ENCODE data around the gene ACACB. TPM values are rescaled to one million over a fixed set of nuclear protein-coding genes. Genes with fewer than 3 reads are reported as not detected.

Gene ACACB
- total and polyA plus RNA-seq, 2 experiments from 2014 or later: 6.2 to 15.4 TPM

DNA sequence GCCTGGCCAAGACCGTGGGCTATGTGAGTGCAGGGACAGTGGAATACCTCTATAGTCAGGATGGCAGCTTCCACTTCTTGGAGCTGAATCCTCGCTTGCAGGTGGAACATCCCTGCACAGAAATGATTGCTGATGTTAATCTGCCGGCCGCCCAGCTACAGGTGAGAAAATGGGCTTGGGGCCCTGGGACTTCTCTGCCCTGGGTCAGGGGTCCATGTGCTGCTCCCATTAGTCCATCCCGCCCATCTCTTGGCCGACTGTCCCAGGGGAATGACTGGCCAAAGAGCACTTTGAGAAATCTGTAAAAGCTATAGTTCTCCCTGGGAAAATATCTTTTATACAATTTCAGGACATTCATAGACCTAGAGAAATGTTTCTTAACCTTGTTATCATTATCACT lies 63.5 kb downstream of the ACACB start:
- Histone ChIP-seq H3K36me3 (ENCODE audit: insufficient read depth) (no peaks in the 10 kb centered on the region; the same call in 1 of the 2 replicates), H2AFZ (no peak overlapping the region), H3K4me3 (no peak overlapping the region), H3K27me3 (ENCODE audit: insufficient read depth) (no peaks in the 10 kb centered on the region), H3K27ac (ENCODE audit: low read depth) (no peak overlapping the region), H3K79me2 (replicated peaks; ENCODE audit: insufficient read depth) (no peaks in the 10 kb centered on the region), H4K20me1 (replicated peaks; ENCODE audit: insufficient read depth) (0 out of 2 replicates have a peak, but pooled peaks cover under 1% of the 10 kb centered on the region), H3K4me1 (ENCODE audit: insufficient read depth) (no peaks in the 10 kb centered on the region), H3F3A (replicated peaks; ENCODE audit: low read depth) (no peaks in the 10 kb centered on the region), H3K9me2 (ENCODE audit: insufficient read depth) (no peaks in the 10 kb centered on the region), H3K4me2 (no peak overlapping the region)
- peaks cover 3% of the 10 kb centered on the region for H3K27me3 Mint-ChIP-seq (ENCODE audit: insufficient read depth, low read depth, poor library complexity)
- TF ChIP-seq NANOG (IDR thresholded peaks at IDR 0.05; ENCODE audit: borderline replicate concordance) (no peak), ZNF331 (CRISPR knock-in tag; IDR thresholded peaks at IDR 0.05; ENCODE audit: low read depth) (no peak), ZNF114 (CRISPR knock-in tag; IDR thresholded peaks at IDR 0.05) (no peak), EZH2phosphoT487 (IDR thresholded peaks at IDR 0.05; ENCODE audit: unreplicated experiment) (no peak), STAT1 (IDR thresholded peaks at IDR 0.05; ENCODE audit: unreplicated experiment) (no peak), CREB1 (CRISPR knock-in tag; IDR thresholded peaks at IDR 0.05; ENCODE audit: low read depth) (no peak), POLR2AphosphoS5 (IDR thresholded peaks at IDR 0.05; ENCODE audit: low read depth) (no peak), EZH2 (IDR thresholded peaks at IDR 0.05; ENCODE audit: low read depth, unreplicated experiment) (no peak)
- TF ChIP-seq, protein P1, sequence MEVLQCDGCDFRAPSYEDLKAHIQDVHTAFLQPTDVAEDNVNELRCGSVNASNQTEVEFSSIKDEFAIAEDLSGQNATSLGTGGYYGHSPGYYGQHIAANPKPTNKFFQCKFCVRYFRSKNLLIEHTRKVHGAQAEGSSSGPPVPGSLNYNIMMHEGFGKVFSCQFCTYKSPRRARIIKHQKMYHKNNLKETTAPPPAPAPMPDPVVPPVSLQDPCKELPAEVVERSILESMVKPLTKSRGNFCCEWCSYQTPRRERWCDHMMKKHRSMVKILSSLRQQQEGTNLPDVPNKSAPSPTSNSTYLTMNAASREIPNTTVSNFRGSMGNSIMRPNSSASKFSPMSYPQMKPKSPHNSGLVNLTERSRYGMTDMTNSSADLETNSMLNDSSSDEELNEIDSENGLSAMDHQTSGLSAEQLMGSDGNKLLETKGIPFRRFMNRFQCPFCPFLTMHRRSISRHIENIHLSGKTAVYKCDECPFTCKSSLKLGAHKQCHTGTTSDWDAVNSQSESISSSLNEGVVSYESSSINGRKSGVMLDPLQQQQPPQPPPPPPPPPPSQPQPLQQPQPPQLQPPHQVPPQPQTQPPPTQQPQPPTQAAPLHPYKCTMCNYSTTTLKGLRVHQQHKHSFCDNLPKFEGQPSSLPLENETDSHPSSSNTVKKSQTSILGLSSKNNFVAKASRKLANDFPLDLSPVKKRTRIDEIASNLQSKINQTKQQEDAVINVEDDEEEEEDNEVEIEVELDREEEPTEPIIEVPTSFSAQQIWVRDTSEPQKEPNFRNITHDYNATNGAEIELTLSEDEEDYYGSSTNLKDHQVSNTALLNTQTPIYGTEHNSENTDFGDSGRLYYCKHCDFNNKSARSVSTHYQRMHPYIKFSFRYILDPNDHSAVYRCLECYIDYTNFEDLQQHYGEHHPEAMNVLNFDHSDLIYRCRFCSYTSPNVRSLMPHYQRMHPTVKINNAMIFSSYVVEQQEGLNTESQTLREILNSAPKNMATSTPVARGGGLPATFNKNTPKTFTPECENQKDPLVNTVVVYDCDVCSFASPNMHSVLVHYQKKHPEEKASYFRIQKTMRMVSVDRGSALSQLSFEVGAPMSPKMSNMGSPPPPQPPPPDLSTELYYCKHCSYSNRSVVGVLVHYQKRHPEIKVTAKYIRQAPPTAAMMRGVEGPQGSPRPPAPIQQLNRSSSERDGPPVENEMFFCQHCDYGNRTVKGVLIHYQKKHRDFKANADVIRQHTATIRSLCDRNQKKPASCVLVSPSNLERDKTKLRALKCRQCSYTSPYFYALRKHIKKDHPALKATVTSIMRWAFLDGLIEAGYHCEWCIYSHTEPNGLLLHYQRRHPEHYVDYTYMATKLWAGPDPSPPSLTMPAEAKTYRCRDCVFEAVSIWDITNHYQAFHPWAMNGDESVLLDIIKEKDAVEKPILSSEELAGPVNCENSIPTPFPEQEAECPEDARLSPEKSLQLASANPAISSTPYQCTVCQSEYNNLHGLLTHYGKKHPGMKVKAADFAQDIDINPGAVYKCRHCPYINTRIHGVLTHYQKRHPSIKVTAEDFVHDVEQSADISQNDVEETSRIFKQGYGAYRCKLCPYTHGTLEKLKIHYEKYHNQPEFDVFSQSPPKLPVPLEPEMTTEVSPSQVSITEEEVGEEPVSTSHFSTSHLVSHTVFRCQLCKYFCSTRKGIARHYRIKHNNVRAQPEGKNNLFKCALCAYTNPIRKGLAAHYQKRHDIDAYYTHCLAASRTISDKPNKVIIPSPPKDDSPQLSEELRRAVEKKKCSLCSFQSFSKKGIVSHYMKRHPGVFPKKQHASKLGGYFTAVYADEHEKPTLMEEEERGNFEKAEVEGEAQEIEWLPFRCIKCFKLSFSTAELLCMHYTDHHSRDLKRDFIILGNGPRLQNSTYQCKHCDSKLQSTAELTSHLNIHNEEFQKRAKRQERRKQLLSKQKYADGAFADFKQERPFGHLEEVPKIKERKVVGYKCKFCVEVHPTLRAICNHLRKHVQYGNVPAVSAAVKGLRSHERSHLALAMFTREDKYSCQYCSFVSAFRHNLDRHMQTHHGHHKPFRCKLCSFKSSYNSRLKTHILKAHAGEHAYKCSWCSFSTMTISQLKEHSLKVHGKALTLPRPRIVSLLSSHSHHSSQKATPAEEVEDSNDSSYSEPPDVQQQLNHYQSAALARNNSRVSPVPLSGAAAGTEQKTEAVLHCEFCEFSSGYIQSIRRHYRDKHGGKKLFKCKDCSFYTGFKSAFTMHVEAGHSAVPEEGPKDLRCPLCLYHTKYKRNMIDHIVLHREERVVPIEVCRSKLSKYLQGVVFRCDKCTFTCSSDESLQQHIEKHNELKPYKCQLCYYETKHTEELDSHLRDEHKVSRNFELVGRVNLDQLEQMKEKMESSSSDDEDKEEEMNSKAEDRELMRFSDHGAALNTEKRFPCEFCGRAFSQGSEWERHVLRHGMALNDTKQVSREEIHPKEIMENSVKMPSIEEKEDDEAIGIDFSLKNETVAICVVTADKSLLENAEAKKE (CRISPR knock-in tag; IDR thresholded peaks at IDR 0.05): no peak
- TF ChIP-seq, protein P2, sequence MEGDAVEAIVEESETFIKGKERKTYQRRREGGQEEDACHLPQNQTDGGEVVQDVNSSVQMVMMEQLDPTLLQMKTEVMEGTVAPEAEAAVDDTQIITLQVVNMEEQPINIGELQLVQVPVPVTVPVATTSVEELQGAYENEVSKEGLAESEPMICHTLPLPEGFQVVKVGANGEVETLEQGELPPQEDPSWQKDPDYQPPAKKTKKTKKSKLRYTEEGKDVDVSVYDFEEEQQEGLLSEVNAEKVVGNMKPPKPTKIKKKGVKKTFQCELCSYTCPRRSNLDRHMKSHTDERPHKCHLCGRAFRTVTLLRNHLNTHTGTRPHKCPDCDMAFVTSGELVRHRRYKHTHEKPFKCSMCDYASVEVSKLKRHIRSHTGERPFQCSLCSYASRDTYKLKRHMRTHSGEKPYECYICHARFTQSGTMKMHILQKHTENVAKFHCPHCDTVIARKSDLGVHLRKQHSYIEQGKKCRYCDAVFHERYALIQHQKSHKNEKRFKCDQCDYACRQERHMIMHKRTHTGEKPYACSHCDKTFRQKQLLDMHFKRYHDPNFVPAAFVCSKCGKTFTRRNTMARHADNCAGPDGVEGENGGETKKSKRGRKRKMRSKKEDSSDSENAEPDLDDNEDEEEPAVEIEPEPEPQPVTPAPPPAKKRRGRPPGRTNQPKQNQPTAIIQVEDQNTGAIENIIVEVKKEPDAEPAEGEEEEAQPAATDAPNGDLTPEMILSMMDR (conservative IDR thresholded peaks at IDR 0.05; ENCODE audit: low read depth in 2 of 2): no peak
- TF ChIP-seq, protein P3, sequence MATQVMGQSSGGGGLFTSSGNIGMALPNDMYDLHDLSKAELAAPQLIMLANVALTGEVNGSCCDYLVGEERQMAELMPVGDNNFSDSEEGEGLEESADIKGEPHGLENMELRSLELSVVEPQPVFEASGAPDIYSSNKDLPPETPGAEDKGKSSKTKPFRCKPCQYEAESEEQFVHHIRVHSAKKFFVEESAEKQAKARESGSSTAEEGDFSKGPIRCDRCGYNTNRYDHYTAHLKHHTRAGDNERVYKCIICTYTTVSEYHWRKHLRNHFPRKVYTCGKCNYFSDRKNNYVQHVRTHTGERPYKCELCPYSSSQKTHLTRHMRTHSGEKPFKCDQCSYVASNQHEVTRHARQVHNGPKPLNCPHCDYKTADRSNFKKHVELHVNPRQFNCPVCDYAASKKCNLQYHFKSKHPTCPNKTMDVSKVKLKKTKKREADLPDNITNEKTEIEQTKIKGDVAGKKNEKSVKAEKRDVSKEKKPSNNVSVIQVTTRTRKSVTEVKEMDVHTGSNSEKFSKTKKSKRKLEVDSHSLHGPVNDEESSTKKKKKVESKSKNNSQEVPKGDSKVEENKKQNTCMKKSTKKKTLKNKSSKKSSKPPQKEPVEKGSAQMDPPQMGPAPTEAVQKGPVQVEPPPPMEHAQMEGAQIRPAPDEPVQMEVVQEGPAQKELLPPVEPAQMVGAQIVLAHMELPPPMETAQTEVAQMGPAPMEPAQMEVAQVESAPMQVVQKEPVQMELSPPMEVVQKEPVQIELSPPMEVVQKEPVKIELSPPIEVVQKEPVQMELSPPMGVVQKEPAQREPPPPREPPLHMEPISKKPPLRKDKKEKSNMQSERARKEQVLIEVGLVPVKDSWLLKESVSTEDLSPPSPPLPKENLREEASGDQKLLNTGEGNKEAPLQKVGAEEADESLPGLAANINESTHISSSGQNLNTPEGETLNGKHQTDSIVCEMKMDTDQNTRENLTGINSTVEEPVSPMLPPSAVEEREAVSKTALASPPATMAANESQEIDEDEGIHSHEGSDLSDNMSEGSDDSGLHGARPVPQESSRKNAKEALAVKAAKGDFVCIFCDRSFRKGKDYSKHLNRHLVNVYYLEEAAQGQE (IDR thresholded peaks at IDR 0.05; ENCODE audit: unreplicated experiment): no peak
- H3K36me3 Mint-ChIP-seq (ENCODE audit: low read depth): peaks cover 26% of the 10 kb centered on the region
- no peak for ATAC-seq
- H3K9me3 Mint-ChIP-seq: peaks cover 5% of the 10 kb centered on the region; the same call in 2 of the 3 replicates
- no peaks in the 10 kb centered on the region for H3K4me1 Mint-ChIP-seq
- H3K27ac Mint-ChIP-seq: no peak overlapping the region
- no peak for DNase-seq (ENCODE audit: low spot score)
- H3K4me3 Mint-ChIP-seq: no peak overlapping the region

All from GM23338 (cell line).